Osteocyte (in vitro differentiated cells): ENCODE data around the gene CEACAM20. TPM values are rescaled to one million over a fixed set of nuclear protein-coding genes. Genes with fewer than 3 reads are reported as not detected.

Experiments used
- DNase-seq: peaks from one replicate; pipeline ENCODE4 v3.0.0; 2021; ENCODE audit warnings: mixed read lengths; ENCODE audit not compliant: unreplicated experiment; ENCODE audit errors: extremely low spot score
- H3K27ac Mint-ChIP-seq: one replicate; pipeline ENCODE4 v1.8.0; 2021; ENCODE audit warnings: mild to moderate bottlenecking, mixed read lengths; ENCODE audit not compliant: unreplicated experiment
- H3K27me3 Mint-ChIP-seq: one replicate; pipeline ENCODE4 v1.8.0; 2021; ENCODE audit warnings: mixed read lengths; ENCODE audit not compliant: unreplicated experiment
- H3K36me3 Mint-ChIP-seq: one replicate; pipeline ENCODE4 v1.8.0; 2021; ENCODE audit warnings: mixed read lengths; ENCODE audit not compliant: unreplicated experiment
- H3K4me1 Mint-ChIP-seq: one replicate; pipeline ENCODE4 v1.8.0; 2021; ENCODE audit warnings: mixed read lengths; ENCODE audit not compliant: unreplicated experiment
- H3K4me3 Mint-ChIP-seq: one replicate; pipeline ENCODE4 v1.8.0; 2021; ENCODE audit warnings: mild to moderate bottlenecking, moderate library complexity, mixed read lengths; ENCODE audit not compliant: unreplicated experiment
- H3K9me3 Mint-ChIP-seq: one replicate; pipeline ENCODE4 v1.8.0; 2021; ENCODE audit warnings: mixed read lengths; ENCODE audit not compliant: unreplicated experiment
- total RNA-seq: library from RNA; stranded (reverse); gene quantifications from 2 replicates; pipeline ENCODE4 v1.2.1, GENCODE V29; 2021
- TF ChIP-seq, protein P1 (sequence below): fragments of 200-600 bp; sonication (generic); IDR thresholded peaks from 2 replicates; pipeline ENCODE4 v1.5.0; 2021; ENCODE audit warnings: antibody characterized with exemption, mild to moderate bottlenecking, moderate library complexity

The CEACAM20 gene
- total RNA-seq, 1 donor from 2014 or later, result not detected

DNA sequence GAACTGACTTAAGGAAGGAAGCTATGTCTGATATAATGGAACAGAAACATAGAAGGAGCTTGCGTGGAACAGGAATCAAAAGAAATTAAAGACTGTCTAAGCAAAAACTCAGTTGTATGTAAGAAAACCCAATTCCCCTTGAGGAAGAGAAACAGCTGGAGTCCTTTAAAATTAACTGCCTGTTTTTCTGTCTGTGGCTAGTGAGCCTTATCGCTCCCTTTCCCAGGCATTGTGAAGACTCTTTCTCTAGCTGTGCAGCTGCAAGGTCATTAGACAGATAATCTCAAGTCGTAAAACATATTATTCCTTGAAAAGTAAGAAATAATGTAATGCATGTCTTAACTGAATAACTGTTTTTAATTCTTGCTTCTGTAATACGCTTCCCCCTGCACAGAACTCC is 44.2 kb upstream of the CEACAM20 start:
- DNase-seq, result peak; percentile 2

GRCh38 chr19:44573183-44573582 is 43.7 kb upstream of the CEACAM20 start:
- Mint-ChIP-seq H3K27ac (no peak overlapping the region), H3K27me3 (peaks cover 21% of the 10 kb centered on the region), H3K4me1 (peaks cover 6% of the 10 kb centered on the region), H3K4me3 (no peak overlapping the region), H3K36me3 (no peaks in the 10 kb centered on the region), H3K9me3 (no peaks in the 10 kb centered on the region)
- TF ChIP-seq, protein P1, sequence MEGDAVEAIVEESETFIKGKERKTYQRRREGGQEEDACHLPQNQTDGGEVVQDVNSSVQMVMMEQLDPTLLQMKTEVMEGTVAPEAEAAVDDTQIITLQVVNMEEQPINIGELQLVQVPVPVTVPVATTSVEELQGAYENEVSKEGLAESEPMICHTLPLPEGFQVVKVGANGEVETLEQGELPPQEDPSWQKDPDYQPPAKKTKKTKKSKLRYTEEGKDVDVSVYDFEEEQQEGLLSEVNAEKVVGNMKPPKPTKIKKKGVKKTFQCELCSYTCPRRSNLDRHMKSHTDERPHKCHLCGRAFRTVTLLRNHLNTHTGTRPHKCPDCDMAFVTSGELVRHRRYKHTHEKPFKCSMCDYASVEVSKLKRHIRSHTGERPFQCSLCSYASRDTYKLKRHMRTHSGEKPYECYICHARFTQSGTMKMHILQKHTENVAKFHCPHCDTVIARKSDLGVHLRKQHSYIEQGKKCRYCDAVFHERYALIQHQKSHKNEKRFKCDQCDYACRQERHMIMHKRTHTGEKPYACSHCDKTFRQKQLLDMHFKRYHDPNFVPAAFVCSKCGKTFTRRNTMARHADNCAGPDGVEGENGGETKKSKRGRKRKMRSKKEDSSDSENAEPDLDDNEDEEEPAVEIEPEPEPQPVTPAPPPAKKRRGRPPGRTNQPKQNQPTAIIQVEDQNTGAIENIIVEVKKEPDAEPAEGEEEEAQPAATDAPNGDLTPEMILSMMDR, result no peak
- DNase-seq, result peak; percentile 7

More for the DNA sequence above, 44.2 kb upstream of the CEACAM20 start:
- Mint-ChIP-seq H3K4me1 (peaks cover 6% of the 10 kb centered on the region), H3K4me3 (no peak overlapping the region), H3K27ac (no peak overlapping the region), H3K27me3 (peaks cover 20% of the 10 kb centered on the region), H3K36me3 (no peaks in the 10 kb centered on the region), H3K9me3 (no peaks in the 10 kb centered on the region)
- TF ChIP-seq, protein P1, result no peak

GRCh38 chr19:44572581-44572900 is 43.1 kb upstream of the CEACAM20 start:
- H3K27ac Mint-ChIP-seq, result no peak overlapping the region
- H3K9me3 Mint-ChIP-seq, result no peaks in the 10 kb centered on the region
- TF ChIP-seq, protein P1, result no peak
- H3K4me3 Mint-ChIP-seq, result no peak overlapping the region
- H3K27me3 Mint-ChIP-seq, result peaks cover 26% of the 10 kb centered on the region
- H3K4me1 Mint-ChIP-seq, result peaks cover 2% of the 10 kb centered on the region
- no peak for DNase-seq
- no peaks in the 10 kb centered on the region for H3K36me3 Mint-ChIP-seq

- H3K9me3 Mint-ChIP-seq, result no peaks in the 10 kb centered on the region
- H3K4me1 Mint-ChIP-seq, result no peaks in the 10 kb centered on the region
- H3K27ac Mint-ChIP-seq, result no peak overlapping the region
- DNase-seq, result peak; percentile 76
- no peak overlapping the region for H3K4me3 Mint-ChIP-seq
- H3K36me3 Mint-ChIP-seq, result no peaks in the 10 kb centered on the region
- TF ChIP-seq, protein P1, result no peak
- H3K27me3 Mint-ChIP-seq, result peaks cover 31% of the 10 kb centered on the region
Measured at GRCh38 chr19:44571830-44572580, 42.5 kb upstream of the CEACAM20 start.

GRCh38 chr19:44570984-44571684 is 41.7 kb upstream of the CEACAM20 start:
- peak; percentile 90 for DNase-seq
- H3K9me3 Mint-ChIP-seq, result no peaks in the 10 kb centered on the region
- H3K4me3 Mint-ChIP-seq, result no peak overlapping the region
- H3K4me1 Mint-ChIP-seq, result no peaks in the 10 kb centered on the region
- TF ChIP-seq, protein P1, result peak; percentile 85
- H3K27ac Mint-ChIP-seq, result no peak overlapping the region
- no peaks in the 10 kb centered on the region for H3K36me3 Mint-ChIP-seq
- H3K27me3 Mint-ChIP-seq, result peaks cover 37% of the 10 kb centered on the region
